Retinal pigment epithelial cell (primary cell): ENCODE data around the gene STIP1.
"Not testable (repeated sequence)": the region's sequence is repeated elsewhere in the genome, so short reads cannot be mapped to it uniquely, and the experiment has no call there.

Source experiments
- DNase-seq: peaks from one replicate; pipeline ENCODE4 v3.0.0-alpha.2; 2010; ENCODE audit warnings: low read depth
- H3K4me3 ChIP-seq: 2 replicates; pipeline ENCODE4 v1.5.1; 2011; ENCODE audit warnings: mild to moderate bottlenecking, low read length, control low read depth, moderate library complexity
- TF ChIP-seq, protein P1 (sequence below): conservative IDR thresholded peaks from 2 replicates; pipeline ENCODE4 v1.5.1; 2011; ENCODE audit warnings: low read depth, low read length, control low read depth, inconsistent platforms

STIP1 gene

DNA sequence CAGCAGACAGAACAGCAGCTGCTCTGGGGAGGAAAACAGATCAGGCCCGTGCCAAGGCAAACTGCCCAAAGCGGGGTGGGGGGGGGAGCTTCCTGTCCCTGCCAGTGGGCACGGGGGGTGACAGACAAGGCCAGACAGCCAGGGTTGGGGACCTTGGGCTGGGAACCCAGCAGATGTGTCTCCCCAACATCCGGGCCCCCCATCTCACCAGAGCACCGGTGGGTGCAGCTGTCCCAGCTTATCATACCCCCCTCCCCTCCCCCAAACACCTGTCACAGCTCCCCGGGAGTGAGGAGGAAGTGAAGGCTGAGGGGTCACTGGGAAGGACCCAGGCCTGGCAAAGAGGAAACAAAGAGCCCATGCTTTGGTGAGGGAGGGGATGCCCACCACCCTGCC is 59.4 kb downstream of the STIP1 start:
- TF ChIP-seq, protein P1, sequence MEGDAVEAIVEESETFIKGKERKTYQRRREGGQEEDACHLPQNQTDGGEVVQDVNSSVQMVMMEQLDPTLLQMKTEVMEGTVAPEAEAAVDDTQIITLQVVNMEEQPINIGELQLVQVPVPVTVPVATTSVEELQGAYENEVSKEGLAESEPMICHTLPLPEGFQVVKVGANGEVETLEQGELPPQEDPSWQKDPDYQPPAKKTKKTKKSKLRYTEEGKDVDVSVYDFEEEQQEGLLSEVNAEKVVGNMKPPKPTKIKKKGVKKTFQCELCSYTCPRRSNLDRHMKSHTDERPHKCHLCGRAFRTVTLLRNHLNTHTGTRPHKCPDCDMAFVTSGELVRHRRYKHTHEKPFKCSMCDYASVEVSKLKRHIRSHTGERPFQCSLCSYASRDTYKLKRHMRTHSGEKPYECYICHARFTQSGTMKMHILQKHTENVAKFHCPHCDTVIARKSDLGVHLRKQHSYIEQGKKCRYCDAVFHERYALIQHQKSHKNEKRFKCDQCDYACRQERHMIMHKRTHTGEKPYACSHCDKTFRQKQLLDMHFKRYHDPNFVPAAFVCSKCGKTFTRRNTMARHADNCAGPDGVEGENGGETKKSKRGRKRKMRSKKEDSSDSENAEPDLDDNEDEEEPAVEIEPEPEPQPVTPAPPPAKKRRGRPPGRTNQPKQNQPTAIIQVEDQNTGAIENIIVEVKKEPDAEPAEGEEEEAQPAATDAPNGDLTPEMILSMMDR = no peak
- peak overlapping the region; percentile 90 for H3K4me3 ChIP-seq
- no peak for DNase-seq

DNA sequence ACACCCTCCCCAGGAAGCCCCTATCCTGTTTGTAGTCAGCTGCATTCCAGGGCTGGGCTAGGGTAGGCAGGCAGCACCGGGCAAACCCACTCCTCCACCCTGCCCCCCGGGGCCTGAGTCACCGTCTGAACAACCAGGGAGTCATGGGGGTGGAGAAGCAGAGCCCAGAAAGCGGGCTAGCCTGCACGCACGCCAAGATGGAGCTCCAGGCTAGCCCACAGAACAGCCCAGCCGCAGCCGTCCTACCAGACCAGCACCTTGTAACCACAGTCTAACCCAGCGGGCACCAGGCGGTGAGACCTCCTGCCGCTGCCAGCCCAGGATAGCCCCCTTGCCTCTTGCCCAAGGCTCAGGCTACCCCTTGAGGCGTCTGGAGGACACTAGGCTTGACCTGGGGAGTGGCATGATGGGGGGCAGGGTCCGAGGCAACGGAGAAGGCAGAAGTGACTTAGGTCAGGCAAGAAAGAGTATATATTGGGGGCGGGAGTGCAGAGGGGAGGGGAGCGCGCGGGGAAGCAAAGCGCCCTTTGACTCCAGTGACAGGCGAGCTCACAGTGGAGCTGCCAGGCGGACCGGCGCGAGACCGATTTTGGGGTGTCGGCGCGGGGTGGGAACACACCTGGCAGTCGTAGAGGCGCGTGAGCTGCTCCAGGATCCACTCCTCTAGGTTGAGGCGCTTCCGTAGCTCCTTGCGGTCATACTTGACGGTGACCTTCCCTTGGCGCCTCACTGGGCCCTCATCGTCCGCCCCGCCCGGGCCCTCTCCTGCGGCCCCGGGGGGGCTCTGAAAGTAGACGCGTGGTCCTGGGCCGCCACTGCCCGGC is 60.0 kb downstream of the STIP1 start:
- peak; percentile 72 for DNase-seq
- H3K4me3 ChIP-seq = peak overlapping the region; percentile 90
- TF ChIP-seq, protein P1 = no peak

DNA sequence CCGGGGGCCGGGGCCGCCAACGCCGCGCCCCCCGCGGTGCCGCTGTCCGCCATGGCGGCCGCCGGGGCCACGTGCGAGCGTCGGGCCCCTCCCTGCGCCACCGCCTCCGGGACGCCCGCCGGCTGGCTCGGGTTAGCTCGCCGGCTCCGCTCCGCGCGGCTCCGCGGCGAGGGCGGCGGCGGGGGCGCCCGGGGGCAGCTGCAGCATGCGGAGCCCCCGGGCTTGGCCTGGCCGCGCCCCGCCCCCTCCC is 60.6 kb downstream of the STIP1 start:
- not testable (repeated sequence) for H3K4me3 ChIP-seq, DNase-seq

DNA sequence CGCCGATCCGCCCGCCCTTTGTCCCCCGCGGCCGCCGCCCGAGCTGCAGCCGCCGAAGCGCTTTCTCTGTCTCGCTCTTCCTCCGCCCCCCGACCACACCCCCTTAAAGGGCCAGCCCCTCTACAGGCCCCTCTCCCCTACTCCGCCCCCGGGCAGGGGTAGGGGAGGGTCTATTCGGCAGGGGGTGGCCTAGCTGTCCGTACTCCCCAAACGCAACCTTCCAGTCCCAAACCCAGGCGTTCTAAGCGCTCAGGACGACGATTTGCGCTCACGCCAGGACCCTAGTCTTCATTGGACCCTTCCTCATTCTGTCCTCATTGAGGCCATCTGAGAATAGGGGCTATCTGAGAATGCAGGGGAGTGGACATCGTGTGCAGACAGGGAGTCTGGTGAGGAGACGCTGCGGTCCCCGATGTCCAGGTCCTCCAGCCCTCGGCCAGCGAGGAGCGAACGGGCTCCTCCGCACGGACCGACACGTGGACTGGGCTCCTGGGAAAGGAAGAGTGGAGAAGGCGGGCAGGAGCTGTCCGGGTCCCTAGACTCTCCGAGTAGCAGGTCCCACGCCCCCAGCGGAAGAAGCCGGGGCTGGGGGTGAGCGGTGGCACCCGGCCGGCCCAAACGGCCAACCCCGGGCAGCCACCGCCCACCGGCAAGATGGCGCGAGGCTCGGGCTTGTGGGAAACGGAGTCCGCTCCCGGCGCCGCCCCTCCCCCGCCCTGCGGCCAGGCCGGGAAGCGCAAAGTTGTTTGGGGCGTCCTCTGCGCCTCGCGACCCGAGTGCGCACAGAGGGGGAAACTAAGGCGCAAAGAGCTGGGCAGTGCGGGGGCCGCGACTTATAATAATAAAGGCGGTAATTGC is 61.1 kb downstream of the STIP1 start, which contains the start of gene PPP1R14B:
Gene PPP1R14B (minus strand): TSS at position 73 of the 858 bp plus-strand sequence. CDS start 270 bp downstream, outside the sequence.
- DNase-seq = peak; percentile 46
- TF ChIP-seq, protein P1 = no peak
- H3K4me3 ChIP-seq = peak within 1 kb of the TSS; percentile 90

DNA sequence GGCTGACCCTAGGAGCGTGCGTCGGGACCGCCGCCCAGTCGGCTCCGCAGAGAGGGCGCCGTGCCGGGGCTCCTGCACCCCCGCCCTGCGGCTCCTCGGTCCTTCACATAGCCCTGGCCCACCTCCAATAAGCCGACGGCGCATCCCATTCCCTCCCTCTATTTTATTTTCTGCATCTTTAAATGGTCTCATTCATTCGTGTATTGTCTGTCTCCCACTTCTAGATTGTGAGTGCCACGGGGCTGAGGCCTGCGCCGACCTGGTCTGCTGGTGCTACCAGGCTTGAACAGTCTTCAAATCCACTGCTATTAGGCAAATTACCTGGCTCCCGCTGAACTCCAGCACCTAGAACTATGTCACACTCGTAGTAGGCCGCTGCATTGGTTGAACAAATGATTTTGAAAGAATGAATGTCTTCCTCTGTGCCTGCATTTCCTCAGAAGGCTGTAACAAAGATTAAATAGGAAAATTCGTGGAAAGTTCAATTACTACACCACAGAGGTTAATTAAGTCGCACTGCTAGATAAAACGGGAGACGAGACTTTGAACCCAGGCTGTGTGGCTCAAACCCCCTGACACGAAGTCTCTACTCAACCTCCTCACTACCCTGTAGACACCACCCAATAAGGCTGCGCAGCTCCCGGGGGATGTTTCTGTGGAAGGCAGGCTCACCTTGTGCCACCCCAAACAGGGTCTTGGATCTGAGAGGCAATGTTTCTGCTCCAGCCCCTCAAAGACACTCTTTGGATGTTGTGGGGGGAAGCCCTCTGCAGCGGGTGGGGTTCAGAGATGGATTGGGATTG is 62.0 kb downstream of the STIP1 start:
- peak overlapping the region; percentile 74 for H3K4me3 ChIP-seq
- TF ChIP-seq, protein P1 = no peak
- DNase-seq = no peak

DNA sequence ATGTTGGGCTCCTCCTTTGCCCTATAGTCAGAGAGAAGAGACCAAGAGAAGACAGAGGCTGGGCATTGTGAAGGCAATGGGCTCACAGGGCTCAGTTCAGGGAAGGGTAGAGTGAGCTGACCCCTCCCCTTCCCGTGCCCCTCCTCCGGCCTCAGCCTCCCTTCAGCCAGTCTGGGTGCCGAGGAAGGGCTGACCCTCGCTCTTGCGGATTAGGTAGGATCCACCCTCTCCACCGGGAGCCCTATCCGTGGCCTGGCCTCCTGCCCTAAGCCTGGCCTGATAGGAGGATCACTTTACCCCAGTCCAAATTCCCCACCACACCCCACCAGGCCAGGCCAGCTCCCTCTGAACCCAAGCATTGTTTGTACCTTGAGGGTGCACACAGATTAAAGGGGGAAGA is 62.6 kb downstream of the STIP1 start:
- TF ChIP-seq, protein P1 = no peak
- no peak overlapping the region for H3K4me3 ChIP-seq
- no peak for DNase-seq

DNA sequence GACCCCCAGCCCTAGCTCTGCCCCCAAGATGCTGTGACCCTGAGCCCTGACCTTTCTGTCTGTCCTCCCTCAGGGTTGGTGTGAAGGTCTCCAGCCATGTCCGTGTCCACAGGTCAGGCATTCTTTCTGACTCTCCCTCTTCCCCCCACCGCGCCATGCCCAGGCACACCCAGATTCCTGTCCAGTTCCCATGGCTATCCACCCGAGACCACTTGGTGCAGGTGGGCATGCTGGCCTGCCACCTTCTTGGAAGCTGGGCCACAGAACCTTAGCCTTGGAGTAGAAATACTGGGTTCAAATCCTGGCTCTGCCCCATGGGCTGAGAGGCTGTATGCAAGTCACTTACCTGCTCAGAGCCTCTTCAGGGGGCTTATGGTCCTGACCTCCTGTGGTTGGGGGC is 63.1 kb downstream of the STIP1 start:
- DNase-seq = no peak
- no peak overlapping the region for H3K4me3 ChIP-seq
- TF ChIP-seq, protein P1 = no peak
